Activated CD4-positive, CD25-positive, alpha-beta regulatory T cell treated with anti-CD3 and anti-CD28 coated beads, Interleukin-2, amount 50 U/mL, for 16 hours (primary cell): Measurements from ENCODE around the gene KCNT1.

Experiments
- DNase-seq: peaks from one replicate; pipeline ENCODE4 v3.0.0-alpha.2; 2020; ENCODE audit warnings: low read depth, low spot score

The KCNT1 gene

DNA sequence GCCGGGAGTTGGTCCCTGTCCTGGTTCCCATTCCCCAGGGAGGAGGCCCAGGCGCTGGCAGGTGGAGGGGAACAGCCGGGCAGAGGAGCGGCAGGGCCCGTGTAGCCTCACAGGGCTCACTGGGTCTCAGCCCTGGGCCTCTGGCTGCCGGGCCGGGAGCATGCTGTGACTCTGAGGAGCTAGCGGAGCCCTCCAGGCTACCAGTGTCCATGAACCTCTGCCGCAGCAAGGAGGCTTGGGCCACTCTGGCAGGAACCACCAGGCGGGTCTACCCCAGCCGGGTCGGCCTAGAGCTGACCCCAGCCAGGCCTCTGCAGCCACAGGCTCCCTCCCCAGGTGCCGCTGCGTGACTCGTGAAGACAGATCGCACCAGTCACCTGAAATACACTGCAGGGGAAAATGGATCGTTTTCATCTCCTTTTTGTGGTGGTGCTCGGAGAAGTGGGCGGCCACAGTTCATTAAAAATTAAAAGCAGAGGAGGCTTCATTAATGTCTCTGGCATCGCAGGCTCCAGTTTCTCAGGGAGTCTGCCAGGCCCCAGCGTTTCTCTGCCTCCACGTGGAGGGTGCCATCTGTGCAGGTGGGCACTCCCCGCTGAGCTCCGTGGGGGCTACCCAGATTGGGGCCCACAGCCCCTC lies 43.8 kb downstream of the KCNT1 start:
- DNase-seq = no peak

DNA sequence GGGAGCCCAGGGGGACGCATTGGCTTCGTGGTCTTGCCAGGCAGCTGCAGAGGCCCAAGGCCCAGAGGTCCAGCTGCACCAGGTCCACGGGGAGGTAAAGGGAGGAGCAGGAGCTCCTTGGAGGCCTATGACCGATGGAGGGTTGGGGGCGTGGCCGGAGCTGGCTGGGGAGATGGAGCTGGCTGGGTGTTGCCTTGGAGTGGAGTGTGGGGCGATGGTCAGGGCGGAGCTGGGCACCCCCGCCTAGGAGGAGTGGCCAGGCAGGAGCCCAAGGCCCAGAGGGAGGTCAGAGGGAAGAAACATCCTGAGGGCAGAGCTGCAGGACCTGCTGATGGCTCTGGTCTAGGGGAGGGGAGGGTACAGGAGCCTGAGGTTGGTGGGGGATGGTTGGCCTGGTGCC lies 44.6 kb downstream of the KCNT1 start:
- no peak for DNase-seq

DNA sequence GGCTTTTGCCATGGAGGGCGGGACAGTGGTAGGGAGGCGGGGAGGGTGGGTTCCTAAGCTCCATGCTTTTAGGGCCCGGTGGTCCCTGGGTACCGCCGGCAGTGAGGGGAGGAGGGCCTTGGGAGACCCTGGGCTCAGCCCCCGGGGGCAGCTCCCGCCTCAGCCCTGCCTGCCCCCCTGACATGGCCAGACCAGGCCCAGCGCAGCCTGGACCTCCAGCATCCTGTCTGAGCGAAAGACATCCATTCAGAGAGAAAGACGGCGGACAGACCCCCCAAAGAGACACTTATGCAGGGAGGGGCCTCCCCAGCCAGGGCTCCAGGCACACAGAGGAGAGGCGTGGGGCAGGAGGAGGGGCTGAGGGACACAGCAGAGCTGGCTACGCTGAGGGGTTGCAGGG lies 45.3 kb downstream of the KCNT1 start:
- DNase-seq = no peak

DNA sequence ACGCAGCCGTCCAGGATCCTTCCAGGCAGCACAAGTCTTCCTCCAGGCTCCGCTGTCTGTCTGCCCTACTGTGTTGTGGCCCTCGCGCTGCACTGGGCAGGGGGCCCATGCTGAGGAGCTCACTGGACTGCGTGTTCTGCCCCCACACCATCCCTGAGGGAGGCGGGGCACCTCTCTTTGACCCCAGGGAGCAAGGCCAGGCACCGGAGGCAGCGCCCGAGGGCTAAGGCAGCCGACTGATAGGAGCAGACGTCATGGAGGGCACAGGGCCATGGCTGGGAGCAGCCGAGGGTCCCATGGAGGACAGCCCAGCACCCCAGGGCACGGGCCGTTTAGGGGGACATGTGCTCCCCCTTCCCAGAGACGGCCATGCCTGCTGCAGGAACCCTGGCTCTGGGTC lies 46.7 kb downstream of the KCNT1 start:
- no peak for DNase-seq

DNA sequence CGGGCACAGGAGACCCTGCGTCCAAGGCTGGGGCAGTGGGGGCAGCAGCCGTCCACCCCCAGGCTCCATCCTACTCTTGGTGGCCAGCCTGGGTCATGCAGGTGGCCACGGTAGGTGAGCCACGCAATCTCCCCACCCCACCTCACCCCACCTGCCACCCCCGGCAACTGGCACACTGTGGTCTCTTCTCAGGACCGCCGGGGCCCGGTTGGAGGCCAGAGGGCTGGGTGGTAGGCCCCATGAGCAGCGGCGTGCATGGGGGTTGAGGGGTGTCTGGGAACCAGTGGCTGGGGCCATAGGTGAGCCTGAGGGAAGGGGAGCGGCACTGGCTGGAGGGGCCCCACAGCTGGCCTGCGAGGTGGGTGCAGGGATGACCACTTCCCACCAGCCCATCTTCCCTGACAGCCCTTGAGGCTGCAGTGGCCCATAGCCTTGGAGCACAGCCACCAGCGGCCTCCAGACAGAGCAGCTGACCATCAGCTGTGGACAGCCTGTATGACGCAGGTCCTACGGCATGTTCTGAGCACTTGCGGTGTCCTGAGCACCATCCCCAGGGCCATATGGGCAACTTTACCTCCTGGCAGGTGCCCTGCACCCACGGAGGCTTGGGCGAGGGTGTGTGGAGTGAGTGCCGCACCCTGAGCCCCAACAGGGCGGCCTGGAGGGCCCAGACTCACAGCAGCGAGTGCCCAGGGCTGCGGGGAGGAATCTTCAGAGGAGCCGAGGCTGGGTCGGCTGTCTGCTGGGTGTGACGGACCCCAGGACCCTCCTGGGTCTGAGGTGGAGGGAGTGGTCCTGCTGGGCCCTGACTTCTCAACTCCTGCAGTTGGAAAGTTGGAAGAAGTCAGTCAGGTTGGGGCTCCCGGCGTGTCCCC lies 47.4 kb downstream of the KCNT1 start:
- no peak for DNase-seq

DNA sequence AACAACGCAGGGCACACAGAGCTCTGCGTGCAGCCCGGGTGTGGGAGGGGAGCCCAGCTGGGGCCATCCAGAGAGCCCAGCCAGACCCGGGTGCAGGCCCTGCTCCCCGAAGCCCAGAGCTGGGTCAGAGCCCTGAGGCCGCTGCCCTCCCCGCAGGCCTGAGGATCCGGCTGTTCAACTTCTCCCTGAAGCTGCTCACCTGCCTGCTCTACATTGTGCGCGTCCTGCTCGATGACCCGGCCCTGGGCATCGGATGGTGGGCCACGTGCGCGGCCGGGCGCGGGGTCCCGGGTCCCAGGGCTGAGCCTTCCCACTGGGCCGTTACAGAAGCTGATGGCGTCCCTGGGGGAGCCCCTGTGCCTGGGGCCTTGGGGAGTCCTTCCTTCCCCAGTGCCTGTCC lies 48.8 kb downstream of the KCNT1 start:
- no peak for DNase-seq

DNA sequence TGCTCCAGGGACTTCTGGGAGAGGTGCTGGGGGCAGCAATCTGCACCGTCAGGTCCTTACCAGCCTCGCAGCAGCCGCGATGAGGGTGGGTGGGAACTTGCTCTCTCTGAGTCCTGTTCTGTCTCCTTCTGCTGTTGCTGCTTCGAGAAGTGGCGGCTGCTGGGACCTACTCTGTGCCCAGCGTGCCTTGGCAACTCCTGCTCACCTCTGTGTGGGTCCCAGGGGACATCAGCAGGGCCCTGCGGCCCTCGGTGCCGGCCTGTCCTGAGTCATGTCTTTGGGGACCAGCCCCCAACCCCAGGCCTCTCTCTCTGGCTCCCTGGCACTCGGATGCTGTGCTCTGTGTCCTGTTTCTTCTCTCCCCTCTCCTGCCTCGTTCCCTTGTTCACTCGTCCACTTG lies 49.5 kb downstream of the KCNT1 start:
- no peak for DNase-seq

DNA sequence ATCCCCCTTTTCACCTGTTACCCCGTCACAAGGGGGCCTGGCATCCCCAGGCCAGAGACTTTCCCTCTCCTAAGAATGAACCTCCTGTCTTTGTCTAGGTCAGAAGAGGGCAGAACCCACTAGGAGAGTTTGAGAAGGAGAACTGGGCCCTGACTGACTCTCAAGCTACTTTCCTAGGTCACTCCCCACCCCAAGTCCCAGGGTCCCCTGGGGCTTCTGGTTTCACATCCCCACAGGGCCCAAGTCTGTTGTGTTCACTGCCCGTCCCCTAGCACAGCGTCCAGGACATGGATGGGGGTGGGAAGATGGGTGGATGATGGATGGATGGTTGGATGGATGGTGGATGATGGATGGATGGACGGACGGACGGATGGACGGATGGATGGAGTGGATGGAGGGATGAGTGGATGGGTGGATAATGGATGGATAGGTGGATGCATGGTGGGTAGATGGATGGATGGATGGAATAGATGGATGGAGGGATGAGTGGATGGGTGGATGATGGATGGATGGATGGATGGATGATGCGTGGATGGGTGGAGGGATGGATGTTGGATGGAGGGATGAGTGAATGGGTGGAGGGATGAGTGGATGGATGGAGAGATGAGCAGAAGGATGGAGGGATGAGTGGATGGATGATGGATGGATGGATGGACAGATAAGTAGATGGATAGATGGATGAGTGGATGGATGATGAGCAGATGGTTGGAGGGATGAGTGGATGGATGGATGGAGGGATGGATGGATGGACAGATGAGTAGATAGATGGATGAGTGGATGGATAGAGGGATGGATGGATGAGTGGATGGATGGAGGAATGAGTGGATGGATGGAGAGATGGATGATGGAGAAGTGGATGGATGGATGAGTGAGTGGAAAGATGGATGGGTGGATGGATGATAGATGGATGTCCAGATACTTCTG lies 50.6 kb downstream of the KCNT1 start:
- DNase-seq = no peak

DNA sequence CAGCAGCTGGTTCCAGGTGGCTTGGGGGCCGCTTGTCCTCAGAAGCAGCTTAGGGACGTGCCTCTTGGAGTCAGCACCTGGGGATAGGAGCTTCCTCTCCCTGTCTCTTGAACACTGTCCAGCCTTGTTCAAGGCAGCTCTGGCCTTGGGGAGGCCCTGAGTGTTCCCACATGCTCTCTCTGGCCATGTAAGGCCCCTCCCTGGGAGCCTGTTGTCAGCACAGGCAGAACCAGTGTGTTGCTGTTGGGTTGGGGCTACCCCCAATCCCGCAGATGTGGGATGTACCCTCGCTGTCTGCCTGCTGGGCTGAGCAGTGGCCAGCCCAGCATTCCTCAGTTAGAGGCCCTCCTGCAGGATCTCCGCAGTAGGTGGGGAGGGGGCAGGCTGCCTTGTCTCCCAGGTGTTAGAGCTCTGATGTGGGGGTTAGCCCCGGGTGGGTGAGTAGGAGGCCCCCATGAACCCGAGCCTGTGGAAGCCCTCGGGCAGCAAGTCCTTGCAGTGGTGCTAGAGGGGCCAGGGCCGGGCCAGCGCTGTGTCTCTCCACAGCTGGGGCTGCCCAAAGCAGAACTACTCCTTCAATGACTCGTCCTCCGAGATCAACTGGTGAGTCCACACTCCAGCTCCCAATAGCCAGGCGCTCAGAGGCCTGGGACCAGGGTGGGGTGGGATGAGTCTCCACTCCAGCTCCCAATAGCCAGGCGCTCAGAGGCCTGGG lies 51.6 kb downstream of the KCNT1 start:
- no peak for DNase-seq

DNA sequence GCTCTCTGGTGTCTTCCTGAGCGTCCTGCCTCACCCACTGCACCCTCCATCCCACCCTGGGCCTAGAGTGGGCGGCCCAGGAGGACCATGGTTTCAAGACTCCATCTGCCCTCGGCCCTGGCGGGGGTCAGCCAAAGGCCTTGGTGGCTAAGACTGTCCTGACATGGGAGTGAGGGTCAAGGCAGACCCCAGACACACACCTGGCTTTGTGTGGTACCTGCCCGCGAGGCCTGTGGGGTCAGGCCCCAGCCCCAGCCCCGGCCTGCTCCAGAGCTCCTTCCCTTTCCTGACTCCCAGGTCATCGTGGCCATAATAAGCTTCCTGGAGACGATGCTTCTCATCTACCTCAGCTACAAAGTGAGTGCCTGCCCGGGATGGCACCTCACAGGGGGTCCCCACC lies 54.6 kb downstream of the KCNT1 start:
- no peak for DNase-seq

DNA sequence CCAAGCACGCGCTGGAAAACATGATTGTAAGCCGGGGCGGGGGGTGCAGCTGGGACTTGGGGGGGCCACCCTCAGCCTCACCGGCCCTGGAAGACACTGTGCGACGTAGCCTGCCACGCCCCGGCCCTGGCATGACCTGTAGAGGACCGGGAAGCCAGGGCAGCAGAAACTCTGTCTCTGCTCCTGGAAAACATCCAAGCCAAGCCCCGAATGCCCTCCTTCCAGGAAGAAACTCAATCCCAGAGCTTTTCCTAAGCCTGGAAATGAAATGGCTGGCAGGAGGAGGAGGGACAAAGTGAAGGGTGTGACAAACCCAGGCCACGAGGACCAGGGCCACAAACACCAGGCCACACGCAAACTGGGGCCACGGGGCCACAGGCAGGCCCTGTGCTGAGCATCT lies 55.4 kb downstream of the KCNT1 start:
- DNase-seq = no peak

DNA sequence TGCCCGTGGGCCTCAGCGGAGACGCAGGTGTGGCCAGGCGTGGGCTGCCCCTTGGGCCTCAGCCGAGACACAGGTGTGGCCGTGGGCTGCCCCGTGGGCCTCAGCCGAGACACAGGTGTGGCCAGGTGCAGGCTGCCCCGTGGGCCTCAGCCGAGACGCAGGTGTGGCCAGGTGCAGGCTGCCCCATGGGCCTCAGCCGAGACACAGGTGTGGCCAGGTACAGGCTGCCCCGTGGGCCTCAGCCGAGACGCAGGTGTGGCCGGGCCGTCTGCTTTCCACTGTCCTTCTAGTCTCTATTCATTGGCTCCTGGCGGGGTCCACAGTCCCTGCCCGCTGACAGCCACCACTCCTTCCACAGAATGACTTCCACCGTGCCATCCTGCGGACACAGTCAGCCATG lies 56.1 kb downstream of the KCNT1 start:
- no peak for DNase-seq

DNA sequence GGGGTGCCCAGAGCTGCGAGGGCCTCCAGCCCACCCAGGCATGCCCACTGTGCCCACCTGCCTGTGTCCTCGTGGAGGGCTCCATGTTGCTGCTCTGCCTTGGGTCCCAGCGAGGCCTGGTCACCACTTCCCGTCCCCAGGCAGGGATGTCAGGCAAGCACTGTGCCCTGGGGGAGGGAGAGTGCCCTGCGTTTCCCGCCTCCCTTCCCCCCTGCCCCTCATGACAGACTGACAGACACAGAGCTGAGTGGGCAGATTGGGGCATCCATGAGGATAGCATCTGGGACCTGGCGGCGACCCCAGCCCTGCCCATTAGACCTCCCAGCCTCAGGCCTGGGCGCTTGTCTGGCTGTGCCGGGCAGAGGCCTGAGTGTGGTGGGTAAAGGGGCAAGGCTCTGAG lies 56.9 kb downstream of the KCNT1 start:
- DNase-seq = no peak

DNA sequence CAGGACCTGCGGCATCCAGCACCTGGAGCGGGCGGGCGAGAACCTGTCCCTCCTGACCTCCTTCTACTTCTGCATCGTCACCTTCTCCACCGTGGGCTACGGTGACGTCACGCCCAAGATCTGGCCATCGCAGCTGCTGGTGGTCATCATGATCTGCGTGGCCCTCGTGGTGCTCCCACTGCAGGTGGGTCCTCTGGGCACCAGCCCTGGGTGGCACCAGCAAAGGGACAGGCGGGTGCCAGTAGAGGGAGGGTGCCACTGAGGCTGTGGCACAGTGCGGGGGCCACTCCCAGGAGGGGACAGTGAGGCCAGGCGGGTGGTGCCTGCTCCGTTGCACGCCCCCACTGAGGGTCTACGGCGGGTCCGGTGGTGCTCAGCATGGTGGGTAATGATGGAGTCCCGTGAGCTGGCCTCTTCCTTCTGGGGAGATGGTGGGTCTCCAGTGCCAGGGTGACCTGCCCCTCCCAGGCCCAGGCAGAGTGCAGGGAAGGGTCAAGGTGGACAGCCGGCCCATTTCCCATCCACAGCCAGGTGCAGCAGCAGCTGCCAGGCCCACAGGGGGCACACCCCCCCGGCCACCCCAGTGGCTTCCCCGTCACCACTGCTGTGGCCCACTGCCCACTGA lies 57.8 kb downstream of the KCNT1 start:
- DNase-seq = no peak

DNA sequence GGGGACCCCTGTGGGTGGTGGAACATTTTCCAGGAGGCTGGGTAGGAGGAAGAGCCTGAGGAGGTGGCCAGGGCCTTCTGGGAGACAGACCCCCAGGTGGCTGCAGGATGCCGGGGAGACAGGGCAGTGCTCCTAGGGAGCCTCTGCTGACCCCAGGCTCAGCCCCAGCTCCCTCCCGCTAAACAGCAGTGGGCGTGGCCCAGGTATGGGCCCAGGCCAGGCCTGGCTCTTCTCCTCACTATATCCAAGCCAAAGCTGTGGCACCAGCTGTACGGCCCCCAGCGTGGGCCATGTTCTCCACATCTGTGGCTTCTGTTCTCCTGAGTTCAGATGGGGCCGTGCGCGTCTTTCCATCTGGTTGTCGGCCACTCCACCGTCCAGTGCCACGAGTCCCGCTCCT lies 58.5 kb downstream of the KCNT1 start:
- DNase-seq = no peak

DNA sequence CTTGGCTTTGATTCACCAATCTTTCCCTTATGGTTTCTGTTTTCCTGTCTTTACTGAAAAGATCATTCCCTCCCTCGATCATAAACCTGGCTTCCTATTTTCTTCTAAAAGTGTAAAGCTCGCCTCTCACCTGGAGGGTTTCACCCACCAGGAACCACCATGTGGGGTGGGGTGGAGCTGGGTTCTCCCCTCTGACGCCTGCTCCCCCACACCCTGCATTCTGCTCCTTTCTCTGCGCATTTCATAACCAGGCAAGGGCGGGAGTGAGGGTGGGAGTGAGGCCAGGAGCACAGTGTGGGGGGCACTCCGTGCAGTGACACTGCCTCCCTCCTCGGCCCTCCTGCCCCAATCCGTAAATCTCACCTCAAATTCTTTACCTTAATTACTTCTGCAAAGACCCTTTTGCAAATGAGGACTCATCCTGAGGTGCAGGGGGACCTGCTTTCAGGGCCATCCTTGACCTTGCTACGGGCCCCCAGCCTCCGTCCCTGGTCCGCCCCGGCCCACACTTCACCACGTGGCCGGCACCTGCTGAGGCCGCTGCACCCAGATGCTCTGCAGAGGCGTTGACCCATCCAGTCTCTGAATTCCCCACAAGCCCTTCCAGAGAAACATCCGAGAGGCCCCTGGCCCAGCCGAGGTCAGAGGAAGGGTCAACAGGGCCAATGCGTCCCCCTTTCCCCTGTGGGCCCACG lies 59.3 kb downstream of the KCNT1 start:
- no peak for DNase-seq

DNA sequence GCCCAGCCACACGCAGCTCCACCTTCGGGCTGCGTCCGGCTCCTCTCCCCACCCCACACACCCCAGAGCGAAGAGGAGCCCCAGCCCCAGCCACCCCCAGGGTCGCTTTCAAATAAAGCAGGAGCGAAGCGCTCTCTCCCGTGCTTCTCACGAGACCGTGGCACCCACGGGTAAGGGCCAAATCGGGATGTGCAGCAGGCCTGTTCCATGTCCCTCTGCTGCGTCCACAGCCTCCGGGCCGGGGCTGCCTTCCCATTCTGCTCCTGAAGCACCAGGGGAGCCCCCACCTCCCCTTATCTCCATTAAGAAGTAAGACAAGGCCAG lies 59.8 kb downstream of the KCNT1 start:
- DNase-seq = no peak

DNA sequence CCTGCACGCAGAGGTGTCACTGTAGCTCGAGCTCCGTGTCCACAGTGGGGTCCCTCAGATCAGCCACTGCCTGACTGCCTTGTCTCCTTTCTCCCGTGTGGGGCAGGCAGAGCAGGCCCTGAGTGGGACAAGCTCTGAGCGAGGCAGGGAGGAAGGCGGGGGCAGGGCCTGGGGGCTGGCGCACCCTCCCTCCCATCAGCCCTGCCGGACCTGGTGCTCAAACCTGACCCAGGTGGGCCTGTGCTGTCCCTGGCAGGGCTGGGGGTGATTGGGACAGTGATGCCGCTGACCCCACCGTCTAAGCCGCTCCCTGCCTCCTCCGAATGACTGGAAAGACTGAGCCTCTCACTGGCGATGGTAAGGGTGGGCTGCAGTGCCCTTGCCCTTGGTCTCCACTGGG lies 60.9 kb downstream of the KCNT1 start:
- DNase-seq = no peak

DNA sequence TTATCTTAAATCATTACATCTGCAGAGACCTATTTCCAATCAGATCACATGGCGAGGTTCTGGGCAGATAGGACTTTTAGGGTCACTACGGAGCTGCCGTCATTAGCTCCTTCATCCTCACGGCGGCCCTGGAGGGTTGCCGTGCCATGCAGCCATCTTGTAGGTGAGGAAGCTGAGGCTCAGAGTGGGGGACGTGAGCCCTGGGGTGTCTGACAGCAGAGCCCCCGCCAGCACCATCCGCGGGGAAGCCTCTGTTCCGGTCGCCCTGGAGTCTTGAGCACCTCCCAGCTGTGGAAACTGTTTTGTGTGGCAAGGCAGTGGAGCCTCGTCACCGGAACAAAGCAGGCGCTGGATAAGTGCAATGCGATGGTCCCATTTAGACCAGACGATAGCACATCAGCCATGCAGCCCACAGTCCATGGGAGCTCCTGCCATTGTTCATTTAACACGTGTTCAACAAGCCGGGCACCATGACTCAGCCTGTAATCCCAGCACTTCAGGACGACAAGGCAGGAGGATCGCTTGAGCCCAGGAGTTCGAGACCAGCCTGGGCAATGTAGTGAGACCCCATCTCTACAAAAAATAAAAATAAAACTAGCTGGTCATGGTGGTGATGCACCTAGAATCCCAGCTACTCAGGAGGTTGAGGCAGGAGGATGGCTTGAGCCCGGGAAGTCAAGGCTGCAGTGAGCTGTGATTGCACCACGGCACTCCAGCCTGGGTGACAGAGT lies 61.9 kb downstream of the KCNT1 start:
- no peak for DNase-seq

DNA sequence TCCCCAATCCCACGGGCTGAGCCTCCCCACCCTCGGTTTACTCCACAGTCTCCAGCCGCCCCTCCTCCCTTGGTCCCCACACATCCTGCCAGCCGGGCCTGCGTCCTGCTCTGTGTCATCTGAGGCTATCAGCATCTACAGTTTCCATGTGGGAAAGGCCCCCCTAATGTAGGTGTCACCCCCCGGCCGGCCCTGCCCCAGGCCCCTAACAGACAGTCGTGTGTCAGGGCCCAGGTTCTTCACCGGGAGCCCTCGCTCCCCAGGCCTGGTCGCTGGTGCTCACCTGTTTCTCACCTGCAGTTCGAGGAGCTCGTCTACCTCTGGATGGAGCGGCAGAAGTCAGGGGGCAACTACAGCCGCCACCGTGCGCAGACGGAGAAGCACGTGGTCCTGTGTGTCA lies 62.7 kb downstream of the KCNT1 start:
- DNase-seq = no peak
